Activated T-helper 1 cell treated with anti-CD3 and anti-CD28 coated beads, Interleukin-12 subunit alpha, Interleukin-12 subunit beta, Interleukin-2, Interleukin-4 antibody, amounts not matched to agents 30 ng/mL and 10 ng/mL and 1 ng/mL, durations not matched to agents 14 hours and 24 hours and 36 hours (primary cell): ENCODE data around the gene SLC16A7. TPM values are rescaled to one million over a fixed set of nuclear protein-coding genes. Genes with fewer than 3 reads are reported as not detected.

Experiments used
- DNase-seq: peaks from one replicate; pipeline ENCODE4 v3.0.0; 2021; ENCODE audit warnings: low spot score
- H3K27ac Mint-ChIP-seq: one replicate; pipeline ENCODE4 v1.8.0; 2021; ENCODE audit warnings: mild to moderate bottlenecking, mixed read lengths
- H3K27me3 Mint-ChIP-seq: one replicate; pipeline ENCODE4 v1.8.0; 2022; ENCODE audit warnings: mild to moderate bottlenecking, moderate library complexity, mixed read lengths; ENCODE audit not compliant: insufficient read depth
- H3K36me3 Mint-ChIP-seq: one replicate; pipeline ENCODE4 v1.8.0; 2021; ENCODE audit warnings: low read depth, mixed read lengths
- H3K4me1 Mint-ChIP-seq: one replicate; pipeline ENCODE4 v1.8.0; 2021; ENCODE audit warnings: low read depth, mixed read lengths
- H3K4me3 Mint-ChIP-seq: one replicate; pipeline ENCODE4 v1.8.0; 2021; ENCODE audit warnings: mild to moderate bottlenecking, moderate library complexity, mixed read lengths
- H3K9me3 Mint-ChIP-seq: one replicate; pipeline ENCODE4 v1.8.0; 2021; ENCODE audit warnings: mixed read lengths
- intact Hi-C: fragments of 100-400 bp; cut with micrococcal nuclease; formaldehyde crosslinking; loops from one replicate; pipeline ENCODE4 v1.15.1; 2024
- total RNA-seq: library from RNA; stranded (reverse); gene quantifications from 2 replicates; pipeline ENCODE4 v1.2.3, GENCODE V29; 2022

The SLC16A7 gene
- total RNA-seq, 1 donor from 2014 or later: 38.7 TPM

DNA sequence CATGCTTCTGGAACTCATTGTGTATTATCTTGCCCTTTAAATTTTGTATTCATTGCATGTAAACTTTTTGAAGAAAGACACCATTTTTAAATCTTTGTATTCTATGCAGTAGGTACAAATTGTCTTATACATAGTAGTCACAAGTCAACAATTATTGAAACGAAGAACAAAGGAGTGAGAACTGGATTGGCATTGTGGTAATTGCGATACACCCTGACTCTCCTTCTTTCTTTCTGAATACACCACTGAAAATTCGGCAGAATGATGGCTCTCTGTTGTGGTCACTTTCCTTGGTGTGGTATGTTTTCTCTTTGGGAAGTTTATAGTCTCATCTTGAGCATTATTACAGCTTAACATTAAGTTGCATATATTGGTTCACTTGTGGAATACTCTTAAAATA lies 34.1 kb downstream of the SLC16A7 start:
- no peak for DNase-seq
- H3K4me1 Mint-ChIP-seq: no peaks in the 10 kb centered on the region
- H3K27me3 Mint-ChIP-seq: no peaks in the 10 kb centered on the region
- no peak overlapping the region for H3K4me3 Mint-ChIP-seq
- intact Hi-C loops: no loop called here
- peaks cover 7% of the 10 kb centered on the region for H3K36me3 Mint-ChIP-seq
- no peak overlapping the region for H3K27ac Mint-ChIP-seq
- H3K9me3 Mint-ChIP-seq: no peaks in the 10 kb centered on the region

DNA sequence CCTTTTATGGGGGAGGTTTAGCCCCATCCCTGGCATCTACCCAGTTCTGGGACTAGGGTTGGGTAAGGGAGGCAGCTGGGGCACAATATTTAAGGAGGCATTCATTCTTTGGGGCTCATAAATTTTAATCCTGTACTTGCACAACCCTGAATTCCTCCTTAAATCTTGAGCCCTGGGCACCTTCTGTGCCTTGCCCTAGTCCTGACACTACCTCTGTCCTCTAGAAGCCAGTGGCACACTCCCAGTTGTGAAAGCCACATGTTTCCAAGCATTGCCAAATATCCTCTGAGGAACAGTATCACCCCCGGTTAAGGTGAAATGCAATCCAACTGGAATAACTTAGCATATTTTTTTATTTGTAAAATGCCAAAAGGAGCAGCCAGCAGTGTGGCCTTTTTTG lies 36.6 kb downstream of the SLC16A7 start:
- intact Hi-C loops: no loop called here
- Mint-ChIP-seq H3K36me3 (peaks cover 7% of the 10 kb centered on the region), H3K4me1 (no peaks in the 10 kb centered on the region), H3K9me3 (no peaks in the 10 kb centered on the region), H3K27me3 (no peaks in the 10 kb centered on the region), H3K27ac (no peak overlapping the region), H3K4me3 (no peak overlapping the region)
- no peak for DNase-seq

GRCh38 chr12:59634254-59634653 lies 38.4 kb downstream of the SLC16A7 start:
- Mint-ChIP-seq H3K9me3 (no peaks in the 10 kb centered on the region), H3K4me3 (no peak overlapping the region), H3K27ac (no peak overlapping the region), H3K36me3 (peaks cover 5% of the 10 kb centered on the region), H3K4me1 (no peaks in the 10 kb centered on the region), H3K27me3 (no peaks in the 10 kb centered on the region)
- no peak for DNase-seq
- intact Hi-C loops: no loop called here

DNA sequence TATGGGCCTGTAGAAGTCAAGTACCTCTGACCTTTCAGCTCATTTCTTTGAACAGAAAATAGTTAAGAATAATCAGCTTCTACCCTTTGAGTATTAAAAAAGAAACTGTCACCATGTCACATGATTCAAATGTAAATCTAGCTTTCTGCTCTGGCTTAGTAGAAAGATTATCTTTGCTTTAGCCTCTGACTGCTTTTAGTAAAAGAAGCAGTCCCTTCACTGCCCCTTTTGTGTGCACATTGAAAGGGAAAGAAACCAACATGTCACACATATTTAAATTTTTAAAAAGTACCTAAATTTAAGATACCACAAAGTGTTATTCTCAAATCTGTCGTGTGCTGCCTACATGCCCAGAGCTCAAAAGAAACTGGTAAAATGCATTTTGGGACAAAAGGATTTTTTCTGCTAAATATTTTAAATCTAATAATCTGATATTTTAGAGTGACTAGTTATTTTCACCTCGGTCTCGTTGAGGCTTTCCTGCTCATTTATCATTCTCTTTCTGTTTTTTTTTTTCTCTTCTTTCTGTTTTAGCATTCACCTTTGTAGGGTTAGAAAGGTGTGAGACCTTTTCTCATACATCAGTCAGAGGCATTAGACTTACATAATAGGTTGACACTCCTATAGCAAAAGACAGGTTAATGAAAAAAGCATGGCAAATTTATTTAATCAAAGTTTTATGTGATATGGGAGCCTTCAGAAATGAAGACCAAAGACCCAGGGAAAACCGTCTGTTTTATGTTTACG lies 41.3 kb downstream of the SLC16A7 start:
- Mint-ChIP-seq H3K27me3 (no peaks in the 10 kb centered on the region), H3K36me3 (peaks cover 5% of the 10 kb centered on the region), H3K27ac (no peak overlapping the region), H3K9me3 (peaks cover 6% of the 10 kb centered on the region), H3K4me1 (no peaks in the 10 kb centered on the region), H3K4me3 (no peak overlapping the region)
- intact Hi-C loops: no loop called here
- DNase-seq: no peak

- intact Hi-C loops: no loop called here
- Mint-ChIP-seq H3K4me1 (no peaks in the 10 kb centered on the region), H3K4me3 (no peak overlapping the region), H3K9me3 (peaks cover 6% of the 10 kb centered on the region), H3K27ac (no peak overlapping the region), H3K36me3 (peaks cover 4% of the 10 kb centered on the region), H3K27me3 (no peaks in the 10 kb centered on the region)
- DNase-seq: no peak
Observed at GRCh38 chr12:59637692-59638070, 41.9 kb downstream of the SLC16A7 start.

DNA sequence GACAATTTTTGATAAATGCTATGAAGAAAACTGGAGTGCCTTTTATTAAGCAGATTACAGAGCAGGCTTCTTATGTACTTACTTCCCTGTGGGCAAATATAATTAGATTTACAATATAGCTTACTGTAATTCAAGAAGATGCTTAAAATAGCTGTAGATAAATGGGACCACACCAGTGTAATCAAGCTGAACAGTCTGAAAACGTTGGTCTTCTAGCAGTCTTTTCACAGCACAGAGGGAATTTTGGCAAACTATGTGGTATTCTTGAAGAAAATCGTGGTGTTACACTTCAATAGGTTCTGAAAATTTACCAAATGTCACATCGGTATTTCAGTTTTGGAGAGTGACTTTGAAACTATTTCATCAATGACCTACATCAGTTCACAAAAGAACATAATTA lies 47.7 kb downstream of the SLC16A7 start:
- H3K36me3 Mint-ChIP-seq: peaks cover 22% of the 10 kb centered on the region
- H3K4me1 Mint-ChIP-seq: no peaks in the 10 kb centered on the region
- peaks cover 2% of the 10 kb centered on the region for H3K27me3 Mint-ChIP-seq
- H3K9me3 Mint-ChIP-seq: peaks cover 35% of the 10 kb centered on the region
- no peak for DNase-seq
- intact Hi-C loops: no loop called here
- H3K4me3 Mint-ChIP-seq: no peak overlapping the region
- no peak overlapping the region for H3K27ac Mint-ChIP-seq

DNA sequence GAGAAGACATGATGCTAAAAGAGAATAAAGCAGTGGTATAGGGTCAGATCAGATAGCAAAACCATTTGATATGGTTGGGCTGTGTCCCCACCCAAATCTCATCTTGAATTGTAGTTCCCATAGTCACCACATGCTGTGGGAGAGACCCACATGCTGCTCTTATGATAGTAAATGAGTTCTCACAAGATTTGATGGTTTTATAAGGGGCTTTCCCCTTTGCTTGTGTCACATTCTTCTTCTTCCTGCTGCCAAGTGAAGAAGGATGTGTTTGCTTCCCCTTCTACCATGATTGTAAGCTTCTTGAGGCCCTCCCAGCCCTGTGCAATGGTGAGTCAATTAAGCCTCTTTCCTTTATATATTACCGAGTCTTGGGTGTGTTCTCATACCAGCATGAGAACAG lies 49.4 kb downstream of the SLC16A7 start:
- peaks cover 2% of the 10 kb centered on the region for H3K27me3 Mint-ChIP-seq
- H3K9me3 Mint-ChIP-seq: peaks cover 29% of the 10 kb centered on the region
- H3K4me3 Mint-ChIP-seq: no peak overlapping the region
- intact Hi-C loops: no loop called here
- H3K36me3 Mint-ChIP-seq: peaks cover 20% of the 10 kb centered on the region
- H3K4me1 Mint-ChIP-seq: no peaks in the 10 kb centered on the region
- H3K27ac Mint-ChIP-seq: no peak overlapping the region
- no peak for DNase-seq

- Mint-ChIP-seq H3K27me3 (peaks cover 2% of the 10 kb centered on the region), H3K4me3 (no peak overlapping the region), H3K4me1 (peaks cover 6% of the 10 kb centered on the region), H3K27ac (no peak overlapping the region), H3K9me3 (peaks cover 29% of the 10 kb centered on the region), H3K36me3 (peaks cover 20% of the 10 kb centered on the region)
- intact Hi-C loops: no loop called here
- no peak for DNase-seq
Observed at GRCh38 chr12:59646636-59647035, 50.8 kb downstream of the SLC16A7 start.

GRCh38 chr12:59649203-59649602 lies 53.4 kb downstream of the SLC16A7 start:
- H3K4me3 Mint-ChIP-seq: no peak overlapping the region
- H3K4me1 Mint-ChIP-seq: peaks cover 6% of the 10 kb centered on the region
- no peak overlapping the region for H3K27ac Mint-ChIP-seq
- peaks cover 21% of the 10 kb centered on the region for H3K9me3 Mint-ChIP-seq
- peaks cover 2% of the 10 kb centered on the region for H3K27me3 Mint-ChIP-seq
- no peak for DNase-seq
- intact Hi-C loops: no loop called here
- peaks cover 20% of the 10 kb centered on the region for H3K36me3 Mint-ChIP-seq

DNA sequence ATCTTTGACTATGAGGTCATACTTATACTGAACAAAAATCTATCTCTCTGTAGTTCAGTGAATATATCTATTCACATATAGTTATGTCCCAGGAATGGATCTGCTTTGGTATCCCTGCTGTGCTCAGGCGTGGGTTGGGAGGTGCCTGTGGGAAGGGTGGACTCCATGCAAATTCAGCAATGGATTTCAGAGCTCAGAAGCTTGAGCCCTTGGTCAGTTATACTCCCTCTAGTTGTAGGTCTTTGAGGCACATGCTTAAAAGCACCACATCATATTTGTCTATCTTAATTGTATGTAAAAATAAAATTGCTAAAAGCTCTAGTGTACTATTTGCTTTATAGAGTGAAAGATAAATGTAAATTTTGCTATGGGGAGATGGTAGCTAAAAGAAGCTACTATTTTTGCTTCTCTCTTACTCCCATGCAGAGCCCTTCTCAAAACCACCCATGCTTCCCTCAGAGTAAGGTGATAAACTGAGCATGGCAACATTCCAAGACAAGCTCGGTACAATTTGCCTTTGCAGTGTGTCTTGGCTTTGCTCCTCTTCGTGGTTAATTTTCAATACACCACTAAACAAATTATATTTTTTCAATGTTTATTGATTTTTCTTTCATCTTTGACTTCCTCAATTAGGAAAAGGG lies 54.9 kb downstream of the SLC16A7 start:
- Mint-ChIP-seq H3K4me1 (peaks cover 6% of the 10 kb centered on the region), H3K27ac (no peak overlapping the region), H3K9me3 (peaks cover 9% of the 10 kb centered on the region), H3K4me3 (no peak overlapping the region), H3K36me3 (peaks cover 10% of the 10 kb centered on the region), H3K27me3 (peaks cover 2% of the 10 kb centered on the region)
- intact Hi-C loops: no loop called here
- DNase-seq: no peak

- Mint-ChIP-seq H3K4me3 (no peak overlapping the region), H3K9me3 (peaks cover 8% of the 10 kb centered on the region), H3K27ac (no peak overlapping the region), H3K36me3 (peaks cover 12% of the 10 kb centered on the region), H3K4me1 (peaks cover 6% of the 10 kb centered on the region), H3K27me3 (peaks cover 2% of the 10 kb centered on the region)
- DNase-seq: no peak
- intact Hi-C loops: no loop called here
Observed at GRCh38 chr12:59651229-59651920, 55.5 kb downstream of the SLC16A7 start.

- Mint-ChIP-seq H3K27ac (no peak overlapping the region), H3K4me1 (peaks cover 6% of the 10 kb centered on the region), H3K27me3 (peaks cover 2% of the 10 kb centered on the region), H3K4me3 (no peak overlapping the region), H3K9me3 (peaks cover 3% of the 10 kb centered on the region), H3K36me3 (peaks cover 9% of the 10 kb centered on the region)
- DNase-seq: no peak
- intact Hi-C loops: no loop called here
Observed at GRCh38 chr12:59652130-59652529, 56.3 kb downstream of the SLC16A7 start.

DNA sequence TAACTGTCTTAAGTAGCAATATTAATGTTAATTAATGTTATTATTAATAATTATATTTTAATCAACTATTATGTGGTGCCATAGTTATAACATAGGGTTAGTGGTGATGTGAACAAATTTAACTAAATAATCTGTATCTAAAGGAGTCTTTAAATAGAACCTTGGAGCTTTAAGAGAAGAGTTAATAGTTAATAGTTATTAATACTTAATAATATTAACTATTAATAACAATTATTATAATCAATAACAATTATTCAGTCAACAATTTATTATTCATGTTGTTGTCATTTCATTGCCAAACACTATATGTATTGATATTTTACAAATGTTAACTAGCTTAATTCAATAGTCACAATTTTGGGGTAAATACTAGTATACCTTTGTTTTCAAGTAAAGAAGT lies 58.2 kb downstream of the SLC16A7 start:
- no peak overlapping the region for H3K27ac Mint-ChIP-seq
- no peaks in the 10 kb centered on the region for H3K9me3 Mint-ChIP-seq
- peaks cover 4% of the 10 kb centered on the region for H3K36me3 Mint-ChIP-seq
- no peaks in the 10 kb centered on the region for H3K27me3 Mint-ChIP-seq
- H3K4me1 Mint-ChIP-seq: peaks cover 6% of the 10 kb centered on the region
- intact Hi-C loops: no loop called here
- no peak overlapping the region for H3K4me3 Mint-ChIP-seq
- DNase-seq: no peak
